Thyroid gland (tissue), 4 donors: ENCODE data around the gene BACE1.

ENCODE experiments used
- POLR2A ChIP-seq, 2 donors: fragments of 450-650 bp; IDR thresholded peaks; one replicate each; pipeline ENCODE4 v1.6.1; 2017; ENCODE audit warnings: antibody characterized with exemption in 2 of 2, mild to moderate bottlenecking in 2 of 2, moderate library complexity in 1 of 2
- TF ChIP-seq, protein P1 (sequence below), 6 experiments: fragments of 200-600 bp in 3 of 6; fragments of 450-650 bp in 3 of 6; sonication (generic) in 3 of 6; IDR thresholded peaks; one replicate each; pipeline ENCODE4 v1.5.1; 2016 to 2019; ENCODE audit warnings: antibody characterized with exemption in 6 of 6, mild to moderate bottlenecking in 2 of 6, inconsistent platforms in 1 of 6, moderate library complexity in 1 of 6

DNA sequence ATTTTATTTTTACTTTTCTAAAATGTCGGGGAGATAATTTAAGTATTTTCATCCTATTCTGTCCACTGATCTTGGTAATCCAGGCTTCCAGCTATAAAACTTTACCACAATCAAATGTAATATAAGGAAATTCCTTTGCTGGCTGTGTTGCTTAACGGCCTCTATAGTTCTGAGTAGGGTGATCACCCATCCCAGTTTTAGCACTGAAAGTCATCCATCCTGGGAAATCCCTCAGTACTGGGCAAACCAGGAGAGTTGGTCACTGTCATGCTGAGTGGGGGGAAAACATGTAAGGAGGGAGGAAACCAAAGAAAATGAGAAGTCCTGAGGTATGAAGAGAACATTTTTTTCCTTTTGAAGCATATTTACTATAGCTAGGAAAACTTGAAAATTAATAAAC lies 37.7 kb downstream of the BACE1 start:
- TF ChIP-seq, protein P1, sequence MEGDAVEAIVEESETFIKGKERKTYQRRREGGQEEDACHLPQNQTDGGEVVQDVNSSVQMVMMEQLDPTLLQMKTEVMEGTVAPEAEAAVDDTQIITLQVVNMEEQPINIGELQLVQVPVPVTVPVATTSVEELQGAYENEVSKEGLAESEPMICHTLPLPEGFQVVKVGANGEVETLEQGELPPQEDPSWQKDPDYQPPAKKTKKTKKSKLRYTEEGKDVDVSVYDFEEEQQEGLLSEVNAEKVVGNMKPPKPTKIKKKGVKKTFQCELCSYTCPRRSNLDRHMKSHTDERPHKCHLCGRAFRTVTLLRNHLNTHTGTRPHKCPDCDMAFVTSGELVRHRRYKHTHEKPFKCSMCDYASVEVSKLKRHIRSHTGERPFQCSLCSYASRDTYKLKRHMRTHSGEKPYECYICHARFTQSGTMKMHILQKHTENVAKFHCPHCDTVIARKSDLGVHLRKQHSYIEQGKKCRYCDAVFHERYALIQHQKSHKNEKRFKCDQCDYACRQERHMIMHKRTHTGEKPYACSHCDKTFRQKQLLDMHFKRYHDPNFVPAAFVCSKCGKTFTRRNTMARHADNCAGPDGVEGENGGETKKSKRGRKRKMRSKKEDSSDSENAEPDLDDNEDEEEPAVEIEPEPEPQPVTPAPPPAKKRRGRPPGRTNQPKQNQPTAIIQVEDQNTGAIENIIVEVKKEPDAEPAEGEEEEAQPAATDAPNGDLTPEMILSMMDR (IDR thresholded peaks at IDR 0.05) = no peak
- no peak for TF ChIP-seq POLR2A (IDR thresholded peaks at IDR 0.05)
